ENCODE measurements around the gene PAFAH2.

DNA sequence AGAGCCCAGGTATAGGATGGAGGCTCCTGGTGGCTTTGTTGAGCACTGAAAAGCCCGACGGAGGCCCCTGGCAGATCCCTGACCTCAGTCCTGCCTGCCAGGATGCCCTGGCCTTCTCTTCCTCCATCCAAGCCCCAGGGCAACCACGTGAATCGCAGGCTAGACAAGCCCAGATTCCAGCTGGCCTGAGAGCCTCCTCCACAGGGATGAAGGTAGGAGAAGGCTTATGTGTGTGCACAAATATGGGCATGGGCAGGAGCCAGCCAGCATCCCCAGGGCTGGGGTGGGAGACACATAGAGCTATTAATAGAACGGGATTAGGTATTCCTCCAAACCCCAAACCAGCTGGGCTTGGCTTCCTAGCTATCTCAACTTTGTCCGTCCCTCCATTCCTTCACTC is 19.7 kb upstream of the PAFAH2 start:
- TF ChIP-seq, protein P1, sequence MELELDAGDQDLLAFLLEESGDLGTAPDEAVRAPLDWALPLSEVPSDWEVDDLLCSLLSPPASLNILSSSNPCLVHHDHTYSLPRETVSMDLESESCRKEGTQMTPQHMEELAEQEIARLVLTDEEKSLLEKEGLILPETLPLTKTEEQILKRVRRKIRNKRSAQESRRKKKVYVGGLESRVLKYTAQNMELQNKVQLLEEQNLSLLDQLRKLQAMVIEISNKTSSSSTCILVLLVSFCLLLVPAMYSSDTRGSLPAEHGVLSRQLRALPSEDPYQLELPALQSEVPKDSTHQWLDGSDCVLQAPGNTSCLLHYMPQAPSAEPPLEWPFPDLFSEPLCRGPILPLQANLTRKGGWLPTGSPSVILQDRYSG (CRISPR knock-in tag; IDR thresholded peaks at IDR 0.05) = no peak
- TF ChIP-seq HNRNPL (IDR thresholded peaks at IDR 0.05; ENCODE audit: low read depth, low read length) (no peak), ZNF274 (CRISPR knock-in tag; IDR thresholded peaks at IDR 0.05) (no peak), RAD21 (CRISPR knock-in tag; IDR thresholded peaks at IDR 0.05) (no peak), PCBP2 (optimal IDR thresholded peaks at IDR 0.05; ENCODE audit: low read depth, low read length, poor library complexity, severe bottlenecking) (no peak)
- TF ChIP-seq, protein P2, sequence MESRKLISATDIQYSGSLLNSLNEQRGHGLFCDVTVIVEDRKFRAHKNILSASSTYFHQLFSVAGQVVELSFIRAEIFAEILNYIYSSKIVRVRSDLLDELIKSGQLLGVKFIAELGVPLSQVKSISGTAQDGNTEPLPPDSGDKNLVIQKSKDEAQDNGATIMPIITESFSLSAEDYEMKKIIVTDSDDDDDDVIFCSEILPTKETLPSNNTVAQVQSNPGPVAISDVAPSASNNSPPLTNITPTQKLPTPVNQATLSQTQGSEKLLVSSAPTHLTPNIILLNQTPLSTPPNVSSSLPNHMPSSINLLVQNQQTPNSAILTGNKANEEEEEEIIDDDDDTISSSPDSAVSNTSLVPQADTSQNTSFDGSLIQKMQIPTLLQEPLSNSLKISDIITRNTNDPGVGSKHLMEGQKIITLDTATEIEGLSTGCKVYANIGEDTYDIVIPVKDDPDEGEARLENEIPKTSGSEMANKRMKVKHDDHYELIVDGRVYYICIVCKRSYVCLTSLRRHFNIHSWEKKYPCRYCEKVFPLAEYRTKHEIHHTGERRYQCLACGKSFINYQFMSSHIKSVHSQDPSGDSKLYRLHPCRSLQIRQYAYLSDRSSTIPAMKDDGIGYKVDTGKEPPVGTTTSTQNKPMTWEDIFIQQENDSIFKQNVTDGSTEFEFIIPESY (CRISPR knock-in tag; IDR thresholded peaks at IDR 0.05) = no peak
